Body of pancreas (tissue), 4 donors: ENCODE results near the gene N4BP2L2. TPM values are rescaled to one million over a fixed set of nuclear protein-coding genes. Genes with fewer than 3 reads are reported as not detected.

Experiments
- ATAC-seq: fragments of 150-250 bp; one replicate; pipeline ENCODE4 v1.9.1; 2016
- DNase-seq, 4 donors: peaks; one replicate each; pipeline ENCODE4 v3.0.0-alpha.2; 2019
- H3K27ac ChIP-seq, 4 donors: fragments of 200-600 bp; sonication (generic); 1 replicate in 3 of 4; 2 replicates in 1 of 4; pipeline versions ENCODE4 v1.5.1 to v1.6.1; 2016 to 2019; ENCODE audit warnings: mild to moderate bottlenecking in 1 of 4, mixed read lengths in 1 of 4, moderate library complexity in 1 of 4
- H3K27me3 ChIP-seq, 2 donors: fragments of 200-600 bp; sonication (generic); one replicate each; pipeline ENCODE4 v1.6.0; 2016; ENCODE audit warnings: mild to moderate bottlenecking in 1 of 2
- H3K36me3 ChIP-seq, 2 donors: fragments of 200-600 bp; sonication (generic); replicated peaks in 1 of 2; 2 replicates each; pipeline ENCODE4 v1.5.1; 2016; ENCODE audit warnings: low read depth in 2 of 2; ENCODE audit not compliant: insufficient read depth in 1 of 2
- H3K4me1 ChIP-seq: fragments of 200-600 bp; sonication (generic); one replicate; pipeline ENCODE4 v1.6.0; 2016
- H3K4me3 ChIP-seq, 2 donors: fragments of 200-600 bp; sonication (generic); 1 replicate in 1 of 2; 2 replicates in 1 of 2; pipeline ENCODE4 v1.5.1; 2016 to 2019
- H3K9me3 ChIP-seq, 3 donors: fragments of 200-600 bp; sonication (generic); 1 replicate in 2 of 3; 2 replicates in 1 of 3; pipeline ENCODE4 v1.5.1; 2016
- POLR2A ChIP-seq, 3 donors: fragments of 450-650 bp; IDR thresholded peaks; one replicate each; pipeline ENCODE4 v1.6.1; 2016; ENCODE audit warnings: antibody characterized with exemption in 3 of 3, mild to moderate bottlenecking in 2 of 3
- WGBS, 2 donors: methylation state at CpG; one replicate each; pipeline ENCODE4 v1.1.5; 2017; 5-methylcytosine and 5-hydroxymethylcytosine counted together
- intact Hi-C: fragments of 100-400 bp; cut with DNase I; formaldehyde crosslinking; loops from one replicate; pipeline ENCODE4 v1.15.1; 2023
- total RNA-seq, 2 donors: library from RNA; depleted of rRNA; stranded (reverse); fragments of >200 nt; gene quantifications; one replicate each; pipeline ENCODE4 v1.1.0, GENCODE V29; 2016
- TF ChIP-seq, protein P1 (sequence below), 7 experiments: fragments of 450-650 bp in 4 of 7; fragments of 200-600 bp in 3 of 7; sonication (generic) in 3 of 7; IDR thresholded peaks; one replicate each; pipeline ENCODE4 v1.5.1; 2016 to 2019; ENCODE audit warnings: antibody characterized with exemption in 7 of 7

The N4BP2L2 gene
- 100 to 1,000 TPM; 120 to 191 TPM for total RNA-seq

- intact Hi-C loops: no loop called here
- 1% methylated on average over 32 of the region's 32 CpGs for WGBS, 2 donors
- DNase-seq (peak; percentile 92 to 97 (median 94)), ATAC-seq (peak; percentile 99)
- Histone ChIP-seq H3K27ac (peak within 1 kb of the TSS; percentile 88 to 97 (median 94)), H3K27me3 (no peaks in the 10 kb centered on the region), H3K36me3 (peaks cover 0 to 3% of the 10 kb centered on the region in 2 donors), H3K9me3 (no peaks in the 10 kb centered on the region), H3K4me1 (peaks cover 25% of the 10 kb centered on the region), H3K4me3 (peak within 1 kb of the TSS; percentile 61 to 78)
- TF ChIP-seq, protein P1, sequence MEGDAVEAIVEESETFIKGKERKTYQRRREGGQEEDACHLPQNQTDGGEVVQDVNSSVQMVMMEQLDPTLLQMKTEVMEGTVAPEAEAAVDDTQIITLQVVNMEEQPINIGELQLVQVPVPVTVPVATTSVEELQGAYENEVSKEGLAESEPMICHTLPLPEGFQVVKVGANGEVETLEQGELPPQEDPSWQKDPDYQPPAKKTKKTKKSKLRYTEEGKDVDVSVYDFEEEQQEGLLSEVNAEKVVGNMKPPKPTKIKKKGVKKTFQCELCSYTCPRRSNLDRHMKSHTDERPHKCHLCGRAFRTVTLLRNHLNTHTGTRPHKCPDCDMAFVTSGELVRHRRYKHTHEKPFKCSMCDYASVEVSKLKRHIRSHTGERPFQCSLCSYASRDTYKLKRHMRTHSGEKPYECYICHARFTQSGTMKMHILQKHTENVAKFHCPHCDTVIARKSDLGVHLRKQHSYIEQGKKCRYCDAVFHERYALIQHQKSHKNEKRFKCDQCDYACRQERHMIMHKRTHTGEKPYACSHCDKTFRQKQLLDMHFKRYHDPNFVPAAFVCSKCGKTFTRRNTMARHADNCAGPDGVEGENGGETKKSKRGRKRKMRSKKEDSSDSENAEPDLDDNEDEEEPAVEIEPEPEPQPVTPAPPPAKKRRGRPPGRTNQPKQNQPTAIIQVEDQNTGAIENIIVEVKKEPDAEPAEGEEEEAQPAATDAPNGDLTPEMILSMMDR (IDR thresholded peaks at IDR 0.05): peak in 4 of 7 experiments; percentile 18 to 41 (median 28)
- TF ChIP-seq POLR2A (IDR thresholded peaks at IDR 0.05): peak in 2 of 3 donors; percentile 67 to 71
These were observed at the start of gene N4BP2L2 for GRCh38 chr13:32538621-32539246. TSS of gene N4BP2L2 (minus strand) at chr13:32538795. CDS start at chr13:32537027, 1,768 bp downstream.

- ATAC-seq (no peak), DNase-seq (no peak)
- Histone ChIP-seq H3K27ac (peak overlapping the region; percentile 83 to 90 (median 88)), H3K9me3 (no peaks in the 10 kb centered on the region), H3K4me3 (peak overlapping the region; percentile 44 to 68), H3K4me1 (peaks cover 25% of the 10 kb centered on the region), H3K27me3 (no peaks in the 10 kb centered on the region), H3K36me3 (no peaks in the 10 kb centered on the region)
- no peak for TF ChIP-seq POLR2A (IDR thresholded peaks at IDR 0.05)
- TF ChIP-seq, protein P1 (IDR thresholded peaks at IDR 0.05): no peak
- 0 to 1% methylated on average over 8 of the region's 8 CpGs for WGBS, 2 donors
- intact Hi-C loops: no loop called here
These were observed 49.2 kb upstream of the N4BP2L2 start for GRCh38 chr13:32587811-32588170.

- Histone ChIP-seq H3K27ac (peak overlapping the region; percentile 83 to 90 (median 88)), H3K36me3 (no peaks in the 10 kb centered on the region), H3K4me1 (peaks cover 25% of the 10 kb centered on the region), H3K9me3 (no peaks in the 10 kb centered on the region), H3K4me3 (peak overlapping the region; percentile 44 to 68), H3K27me3 (no peaks in the 10 kb centered on the region)
- DNase-seq (peak; percentile 70 to 85 (median 74)), ATAC-seq (peak; percentile 64)
- peak in 2 of 3 donors; percentile 34 to 36 for TF ChIP-seq POLR2A (IDR thresholded peaks at IDR 0.05)
- TF ChIP-seq, protein P1 (IDR thresholded peaks at IDR 0.05): peak in 2 of 7 experiments; percentile 45 to 56
- WGBS, 2 donors: 0 to 1% methylated on average over 26 to 69 of the region's 74 CpGs
- intact Hi-C loops: no loop called here
These were observed 48.6 kb upstream of the N4BP2L2 start for GRCh38 chr13:32587011-32587810.

DNA sequence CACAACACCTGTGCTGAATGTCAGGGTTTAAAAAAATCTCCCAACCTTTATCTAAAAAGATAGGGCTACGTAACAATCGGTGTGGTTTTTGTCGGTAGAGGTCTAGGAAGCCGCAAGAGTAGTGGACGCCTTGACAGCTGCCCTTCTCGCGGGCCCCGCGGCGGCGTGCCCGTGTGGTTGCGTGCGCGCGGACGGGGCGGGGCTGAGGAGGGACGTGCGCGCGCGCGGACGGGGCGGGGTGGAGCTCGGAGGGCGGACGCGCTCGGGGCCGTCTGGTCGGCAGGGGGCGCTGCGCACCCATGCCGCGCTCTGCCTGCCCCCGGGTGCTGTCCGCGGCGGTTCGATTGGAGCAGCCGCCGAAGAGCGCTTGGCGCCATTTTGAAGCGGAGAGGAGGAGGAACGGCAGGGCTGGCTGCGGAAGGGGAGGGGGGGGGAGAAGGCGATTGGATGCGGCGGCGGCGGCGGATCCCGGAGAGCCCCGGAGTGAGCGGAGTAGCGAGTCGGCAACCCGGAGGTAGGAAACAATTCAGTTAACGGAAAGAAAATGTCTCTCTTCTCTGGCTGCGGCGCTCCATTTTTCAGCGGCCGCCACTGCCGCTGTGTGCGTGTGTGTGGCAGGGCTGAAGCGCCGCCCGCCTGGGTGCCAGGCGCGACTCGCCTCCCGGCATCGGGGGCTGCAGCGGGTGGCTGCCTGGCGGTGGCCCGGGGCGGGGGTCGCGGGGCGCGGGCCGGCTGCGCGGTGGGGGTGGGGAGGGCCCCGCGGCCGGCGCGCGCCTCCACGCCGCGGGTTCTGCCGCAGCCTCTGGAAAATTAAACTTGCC lies 47.7 kb upstream of the N4BP2L2 start, which contains the start of gene PDS5B:
Gene PDS5B, plus strand, starts transcription at position 373 of the 821 bp plus-strand sequence. CDS start 62,321 bp downstream, outside the sequence.
- Histone ChIP-seq H3K27ac (peak within 1 kb of the TSS; percentile 83 to 93 (median 90)), H3K27me3 (no peaks in the 10 kb centered on the region), H3K4me1 (peaks cover 25% of the 10 kb centered on the region), H3K36me3 (no peaks in the 10 kb centered on the region), H3K4me3 (peak within 1 kb of the TSS; percentile 68 to 74), H3K9me3 (no peaks in the 10 kb centered on the region)
- DNase-seq (peak; percentile 94 to 96 (median 95)), ATAC-seq (peak; percentile 95)
- 1% methylated on average over 28 to 96 of the region's 97 CpGs for WGBS, 2 donors
- TF ChIP-seq POLR2A (IDR thresholded peaks at IDR 0.05): peak; percentile 15 to 75 (median 74)
- TF ChIP-seq, protein P1 (IDR thresholded peaks at IDR 0.05): peak; percentile 76 to 100 (median 95)
- intact Hi-C loops: no loop called here
